Eye (tissue), 1 donor: Measurements from ENCODE around the gene SWSAP1.
"Not testable (repeated sequence)": the region's sequence is repeated elsewhere in the genome, so short reads cannot be mapped to it uniquely, and the experiment has no call there.

ENCODE experiments used
- DNase-seq: peaks from one replicate; pipeline ENCODE4 v3.0.0-alpha.2; 2015

The SWSAP1 gene

DNA sequence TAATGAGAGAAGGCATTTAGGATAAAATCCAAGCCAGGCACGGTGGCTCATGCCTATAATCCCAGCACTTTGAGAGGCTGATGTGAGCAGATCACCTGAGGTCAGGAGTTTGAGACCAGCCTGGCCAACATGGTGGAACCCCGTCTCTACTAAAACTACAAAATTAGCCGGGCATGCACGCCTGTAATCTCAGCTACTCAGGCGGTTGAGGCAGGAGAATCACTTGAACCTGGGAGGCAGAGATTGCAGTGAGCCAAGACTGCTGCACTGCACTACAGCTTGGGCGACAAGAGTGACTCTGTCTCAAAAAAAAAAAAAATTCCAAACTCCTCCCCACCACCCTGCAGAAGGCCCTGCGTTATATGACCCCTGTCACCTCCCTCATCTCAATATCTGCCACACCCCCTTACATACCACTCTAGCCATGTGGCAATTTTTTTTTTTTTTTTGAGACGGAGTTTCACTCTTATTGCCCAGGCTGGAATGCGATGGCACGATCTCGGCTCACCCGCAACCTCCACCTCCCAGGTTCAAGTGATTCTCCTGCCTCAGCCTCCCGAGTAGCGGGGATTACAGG lies 4.9 kb downstream of the SWSAP1 start:
- DNase-seq = not testable (repeated sequence)

DNA sequence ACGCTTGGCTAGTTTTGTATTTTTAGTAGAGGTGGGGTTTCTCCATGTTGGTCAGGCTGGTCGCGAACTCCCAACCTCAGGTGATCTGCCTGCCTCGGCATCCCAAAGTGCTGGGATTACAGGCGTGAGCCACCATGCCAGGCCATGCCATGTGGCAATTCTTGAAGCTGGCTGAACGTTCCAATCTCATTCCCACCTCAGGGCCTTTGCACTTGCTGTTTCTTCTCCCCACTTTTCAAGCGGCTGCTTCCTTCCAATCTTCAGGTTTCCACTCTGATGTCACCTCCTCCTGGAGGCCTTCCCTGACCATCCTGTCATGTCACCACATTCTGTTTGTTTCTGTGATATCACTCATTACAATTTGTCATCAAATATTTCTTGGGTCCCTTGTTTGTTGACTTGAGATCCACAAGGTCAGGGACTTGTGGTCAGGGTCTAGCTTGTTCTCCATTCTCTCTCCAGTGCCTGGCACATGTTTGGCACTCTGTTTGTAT lies 5.4 kb downstream of the SWSAP1 start:
- DNase-seq = no peak

DNA sequence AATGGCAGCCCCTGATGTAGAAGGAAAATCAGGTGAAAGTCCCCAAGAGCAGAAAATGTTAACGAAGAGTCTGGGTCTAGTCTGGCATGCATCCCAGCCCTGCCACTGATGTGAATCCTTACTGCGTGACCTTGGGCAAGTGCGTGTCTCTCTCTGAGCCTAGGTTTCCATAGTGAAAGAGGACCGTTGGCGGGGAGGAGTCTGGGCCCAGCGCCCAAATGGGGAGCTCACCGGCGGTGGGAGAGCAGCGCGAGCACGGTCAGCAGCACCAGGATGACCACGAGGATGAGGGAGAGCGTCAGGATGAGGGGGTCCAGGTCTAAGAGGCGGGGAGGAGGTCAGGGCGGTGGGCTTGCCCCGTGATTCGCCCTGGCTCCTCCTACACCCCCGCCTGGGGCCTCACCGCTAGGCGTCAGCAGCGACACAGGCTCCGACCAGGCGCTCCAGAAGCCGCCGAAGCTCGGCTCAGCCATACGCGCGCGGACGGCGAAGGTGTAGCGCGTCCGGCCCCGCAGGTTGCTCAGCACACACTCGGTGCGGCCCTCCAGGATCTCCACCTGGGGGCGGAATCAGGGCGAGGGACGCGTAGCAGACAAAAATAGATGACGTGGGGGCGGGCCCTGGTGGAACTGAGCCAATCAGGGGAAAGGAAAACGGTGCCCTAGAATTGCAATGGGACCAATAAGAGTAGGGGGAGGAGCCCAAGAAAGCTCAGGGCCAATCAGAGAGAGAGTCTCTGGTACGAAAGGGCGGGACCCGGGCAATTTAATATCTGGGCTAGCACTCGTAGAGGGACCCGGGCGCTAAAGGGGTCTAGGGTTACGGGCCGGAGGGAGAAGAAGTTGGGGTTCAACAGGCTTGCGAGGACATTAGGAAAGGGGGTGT lies 6.4 kb downstream of the SWSAP1 start:
- DNase-seq = peak; percentile 99

DNA sequence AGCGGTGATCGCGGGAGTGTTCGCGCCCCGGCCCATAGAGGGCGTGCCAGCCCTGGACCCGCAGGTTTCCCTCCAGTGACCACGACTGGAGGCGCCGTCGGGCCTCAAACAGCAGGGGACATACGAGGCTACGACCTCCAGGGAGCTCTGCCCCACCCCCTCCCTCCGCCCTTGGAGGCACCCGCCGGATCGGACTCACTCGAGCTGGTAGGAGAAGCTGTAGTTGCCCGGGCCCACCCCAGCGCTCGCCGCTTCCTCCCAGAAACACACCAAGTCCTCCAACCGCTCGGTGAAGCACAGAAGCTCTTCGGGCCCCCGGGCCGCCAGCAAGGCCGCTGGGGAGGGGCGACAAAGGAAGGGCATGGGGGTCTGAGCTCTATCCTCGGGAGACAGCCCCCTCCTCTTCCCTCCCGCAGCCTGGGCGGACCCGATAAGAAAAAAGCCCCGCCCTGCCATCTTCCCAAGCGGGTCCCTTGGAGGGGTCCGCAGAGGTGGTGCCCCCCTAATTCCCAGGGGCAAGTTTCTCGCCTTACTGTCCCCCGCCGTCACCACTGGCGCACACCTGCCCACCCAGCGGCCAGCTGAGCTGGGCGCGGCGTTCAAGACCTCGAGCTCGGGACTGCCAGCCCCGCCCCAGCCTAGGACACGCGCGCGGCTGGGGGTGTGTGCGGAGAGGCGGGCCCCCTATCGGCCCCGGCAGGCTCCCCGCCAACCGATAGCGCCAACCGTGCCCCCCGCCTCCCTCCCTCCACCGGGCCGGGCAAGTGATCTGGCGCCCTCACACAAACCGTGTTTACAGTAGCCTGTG lies 8.6 kb downstream of the SWSAP1 start:
- no peak for DNase-seq

DNA sequence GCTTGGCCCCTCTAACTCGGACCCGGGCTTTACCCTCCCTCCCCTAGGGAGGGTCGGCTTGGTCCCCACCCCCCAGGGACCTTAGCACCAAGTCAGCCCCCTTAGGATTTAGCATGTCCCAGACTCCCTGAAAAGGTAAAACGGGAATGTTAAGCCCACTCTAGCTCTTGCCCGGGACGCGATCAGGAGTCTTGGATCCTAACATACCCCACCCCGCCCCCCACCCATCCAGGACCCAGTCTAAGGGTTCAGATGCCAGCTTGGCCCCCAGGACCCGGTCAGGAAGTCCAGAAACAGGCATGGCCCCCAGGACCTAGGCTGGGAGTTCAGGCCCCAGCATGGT lies 9.2 kb downstream of the SWSAP1 start:
- DNase-seq = no peak

DNA sequence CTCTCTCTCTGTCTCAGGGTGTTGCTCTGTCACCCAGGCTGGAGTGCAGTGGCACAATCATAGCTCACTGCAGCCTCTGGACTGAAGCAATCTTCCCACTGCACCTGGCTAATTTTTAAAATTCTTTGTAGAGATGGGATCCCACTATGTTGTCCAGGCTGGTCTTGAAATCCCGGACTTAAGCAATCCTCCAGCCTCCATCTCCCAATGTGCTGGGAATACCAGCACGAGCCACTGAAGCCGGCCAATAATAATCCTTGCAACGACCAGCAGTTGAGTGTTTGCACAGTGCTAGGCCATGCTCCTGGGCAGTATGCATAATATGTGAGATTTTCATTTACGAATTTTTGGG lies 10.3 kb downstream of the SWSAP1 start:
- no peak for DNase-seq

DNA sequence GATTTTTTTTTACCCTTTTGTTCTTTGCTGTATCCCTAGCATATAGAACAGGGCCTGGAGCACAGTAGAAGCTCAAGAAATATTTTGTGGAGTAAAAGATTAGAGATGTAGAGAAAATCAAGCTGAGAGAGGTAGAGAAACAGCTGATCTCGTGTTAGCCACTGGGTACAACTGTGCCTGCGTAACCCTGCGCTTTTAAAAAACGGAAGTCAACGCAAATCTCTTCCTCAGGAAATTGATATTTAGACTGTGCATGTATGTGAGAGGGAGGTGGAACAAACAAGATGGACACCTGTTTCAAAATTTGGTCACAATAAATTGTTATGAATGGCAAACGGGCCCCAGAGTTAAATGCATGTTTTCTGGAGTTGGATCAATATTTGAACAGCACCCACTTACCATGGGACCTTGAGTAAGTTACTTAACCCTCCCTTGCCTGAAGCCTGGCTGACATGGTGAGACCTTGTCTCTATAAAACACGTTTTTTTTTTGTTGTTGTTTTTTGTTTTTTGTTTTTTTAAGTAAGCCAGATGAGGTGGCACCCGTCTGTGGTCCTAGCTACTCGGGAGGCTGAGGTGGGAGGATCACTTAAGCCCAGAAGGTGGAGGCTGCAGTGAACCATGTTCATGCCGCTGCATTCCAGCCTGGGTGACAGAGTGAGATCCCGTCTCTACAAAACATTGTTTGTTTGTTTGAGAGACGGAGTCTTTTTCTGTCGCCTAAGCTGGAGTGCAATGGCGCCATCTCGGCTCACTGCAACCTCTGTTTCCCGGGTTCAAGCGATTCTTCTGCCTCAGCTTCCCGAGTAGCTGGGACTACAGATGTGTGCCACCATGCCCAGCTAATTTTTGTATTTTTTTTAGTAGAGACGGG lies 12.9 kb downstream of the SWSAP1 start:
- no peak for DNase-seq

DNA sequence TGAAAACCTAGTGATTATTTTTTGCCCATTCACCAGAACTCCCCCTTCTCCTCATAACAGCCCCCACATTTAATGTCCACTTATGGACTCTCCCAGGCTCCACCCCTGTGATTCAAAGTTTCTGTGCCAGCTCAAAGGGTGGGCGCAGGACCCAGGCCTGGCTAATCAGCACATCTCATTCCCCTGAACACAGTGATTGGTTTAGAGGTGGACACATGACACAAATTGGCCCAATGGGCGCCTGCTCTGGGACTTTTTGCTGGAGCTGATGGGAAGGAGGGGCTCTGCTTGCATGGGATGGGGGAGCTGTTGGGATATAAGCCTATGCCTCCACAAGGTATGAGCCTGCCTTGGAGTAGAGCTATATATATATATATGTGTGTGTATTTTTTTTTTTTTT lies 15.9 kb downstream of the SWSAP1 start:
- DNase-seq = no peak

DNA sequence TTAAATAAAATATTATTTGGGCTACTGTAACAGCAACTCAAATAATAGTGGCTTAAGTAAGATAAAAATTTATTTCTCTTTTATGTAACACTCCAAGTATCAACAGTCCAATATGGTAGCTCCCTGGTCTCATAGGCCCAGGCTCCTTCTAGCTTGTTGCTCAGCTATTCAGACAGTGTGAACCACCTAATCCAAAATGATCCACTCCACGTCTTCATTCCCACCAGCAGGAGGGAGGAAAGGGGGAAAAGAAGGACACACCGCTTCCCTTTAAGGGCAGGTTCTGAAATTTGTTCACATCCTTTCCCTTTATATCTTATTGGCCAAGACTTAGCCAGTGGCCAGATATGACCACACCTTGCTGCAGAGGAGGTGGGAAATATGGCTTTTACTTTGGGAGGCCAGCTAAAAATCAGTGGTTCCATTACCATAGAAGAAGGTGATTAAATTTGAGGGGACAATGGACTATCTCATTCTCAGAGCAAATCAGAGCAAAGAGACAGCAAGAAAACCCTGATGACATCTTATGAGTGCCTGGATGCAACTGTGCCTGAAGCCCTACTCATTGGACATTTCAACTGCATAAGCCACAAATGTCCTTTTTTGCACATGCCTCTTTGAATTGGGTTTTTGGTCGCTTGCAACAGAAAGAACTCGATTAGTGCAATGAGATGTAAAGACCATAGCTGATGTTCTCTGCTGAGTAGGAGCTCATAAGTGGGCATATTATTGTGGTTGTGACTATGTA lies 16.6 kb downstream of the SWSAP1 start:
- DNase-seq = no peak

DNA sequence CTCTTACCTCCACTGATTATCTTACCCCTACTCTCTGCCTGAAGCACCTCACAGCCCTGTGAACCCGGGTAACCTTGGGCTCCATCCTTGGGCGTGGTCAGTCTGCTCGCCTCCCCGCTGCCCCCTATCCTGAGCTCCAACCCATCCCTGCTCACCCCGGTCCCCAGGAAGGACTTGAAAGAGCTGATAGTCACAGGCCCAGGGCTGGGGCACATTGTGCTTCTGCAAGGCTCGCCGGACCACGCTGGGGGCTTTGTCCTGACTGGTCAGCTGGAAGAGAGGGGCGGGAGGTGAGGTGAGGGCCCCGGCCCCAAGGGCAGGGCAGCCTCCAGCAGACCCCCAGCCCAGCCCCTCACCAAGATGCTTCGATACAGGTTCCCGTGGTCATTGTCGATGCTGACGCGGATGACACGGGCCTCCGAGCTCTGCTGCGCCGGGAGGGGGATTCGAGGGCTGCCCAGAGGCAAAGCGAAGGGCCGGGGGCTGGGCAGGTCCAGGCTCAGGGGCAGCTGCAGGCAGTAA lies 22.7 kb downstream of the SWSAP1 start:
- no peak for DNase-seq

DNA sequence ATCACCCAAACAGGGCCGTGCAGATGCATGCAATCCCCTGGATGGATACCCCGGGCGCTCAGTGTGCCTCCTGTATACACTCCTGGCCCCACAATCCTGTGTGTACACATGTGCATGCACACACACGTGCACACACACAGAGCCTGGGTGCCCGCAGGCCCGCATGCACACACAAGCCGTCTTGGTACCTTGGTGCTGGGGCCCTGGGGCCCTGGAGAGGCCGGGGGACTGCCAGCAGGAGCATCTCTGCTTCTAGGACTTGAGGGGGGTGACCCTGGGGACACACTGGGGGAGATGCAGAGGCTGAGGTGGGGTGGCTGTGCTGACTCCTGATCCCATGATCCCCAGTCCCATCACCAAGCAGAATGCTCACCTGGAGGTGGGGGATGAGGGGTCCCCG lies 25.2 kb downstream of the SWSAP1 start:
- DNase-seq = no peak

DNA sequence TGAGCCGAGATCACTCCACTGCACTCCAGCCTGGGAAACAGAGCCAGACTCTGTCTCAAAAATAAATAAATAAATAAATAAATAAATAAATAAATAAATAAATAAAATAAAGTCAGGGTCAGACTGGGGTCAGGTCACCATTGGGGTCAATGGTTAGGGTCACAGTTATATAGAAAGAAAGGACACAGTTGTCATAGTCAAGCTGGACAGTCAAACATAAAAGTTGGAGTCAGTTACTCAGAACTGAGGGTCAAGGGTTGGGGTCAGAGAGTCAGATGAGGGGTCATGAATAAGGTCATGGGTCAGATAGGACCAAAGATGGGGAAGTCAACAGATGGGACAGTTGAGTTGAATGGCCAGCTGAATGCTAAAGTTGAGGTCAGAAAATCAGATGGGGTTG lies 26.3 kb downstream of the SWSAP1 start:
- DNase-seq = peak; percentile 79

DNA sequence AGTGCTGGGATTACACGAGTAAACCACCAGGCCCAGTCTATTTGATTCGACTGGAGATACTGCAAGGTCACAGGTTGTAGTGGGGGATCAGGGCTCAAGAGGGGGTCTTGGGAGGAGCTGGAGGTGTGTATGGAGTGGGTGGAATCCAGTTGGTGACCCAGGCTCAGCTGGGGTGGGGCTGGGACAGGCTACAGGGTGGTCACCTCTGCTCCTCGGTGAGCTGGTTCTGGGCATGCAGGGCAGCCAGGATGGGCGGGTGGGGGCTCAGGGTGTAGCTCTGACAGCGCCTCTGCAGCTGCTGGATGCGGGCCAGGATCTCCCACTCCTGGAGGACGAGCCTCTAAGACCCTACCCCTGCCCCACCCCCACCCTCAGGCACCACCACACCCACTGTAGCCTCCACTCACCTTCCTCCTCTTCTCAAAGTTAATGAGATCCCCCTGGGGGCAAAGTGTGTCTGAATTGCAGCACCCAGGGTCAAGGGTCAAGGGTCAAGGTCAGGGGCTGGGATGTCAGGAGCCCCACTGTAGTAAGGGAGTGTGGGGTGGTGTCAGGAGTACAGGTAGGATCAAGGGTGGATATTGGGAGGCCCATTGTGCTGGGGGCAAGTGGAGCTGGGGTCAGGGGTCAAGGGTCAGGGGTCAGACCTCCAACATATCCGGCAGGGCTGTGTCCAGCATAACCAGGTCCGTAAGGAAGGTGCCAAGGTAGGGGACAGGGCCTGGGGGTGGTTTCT lies 27.5 kb downstream of the SWSAP1 start:
- no peak for DNase-seq

DNA sequence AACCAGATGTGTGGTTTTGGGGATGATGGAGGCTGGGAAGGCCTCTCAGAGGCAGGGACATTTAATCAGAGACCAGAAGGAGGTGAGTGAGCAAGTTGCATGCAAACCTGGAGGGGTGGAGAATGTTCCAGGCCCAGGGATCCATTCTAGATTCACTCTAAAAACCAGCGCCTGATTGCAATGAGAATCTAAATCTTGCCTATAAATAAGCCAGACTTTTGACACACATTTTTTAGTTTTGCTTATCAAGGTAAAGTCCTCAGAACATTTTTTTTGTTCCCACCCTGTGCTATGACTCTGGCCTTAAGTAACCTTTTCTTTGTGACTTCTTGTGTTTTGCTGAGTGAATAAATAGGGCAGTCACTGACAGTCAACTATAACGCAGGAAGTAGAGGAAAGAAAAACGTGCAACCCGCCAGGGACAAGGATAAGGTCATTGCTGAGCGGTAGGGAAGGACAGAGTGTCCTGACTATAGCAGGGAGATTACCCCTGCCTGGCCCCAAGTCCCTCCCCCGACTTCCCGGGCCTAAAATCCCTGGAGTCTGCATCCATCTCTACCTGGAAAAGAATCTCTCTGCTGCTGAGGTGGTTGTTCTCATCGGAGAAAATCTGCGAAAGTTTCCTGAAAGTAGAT lies 30.2 kb downstream of the SWSAP1 start:
- no peak for DNase-seq

DNA sequence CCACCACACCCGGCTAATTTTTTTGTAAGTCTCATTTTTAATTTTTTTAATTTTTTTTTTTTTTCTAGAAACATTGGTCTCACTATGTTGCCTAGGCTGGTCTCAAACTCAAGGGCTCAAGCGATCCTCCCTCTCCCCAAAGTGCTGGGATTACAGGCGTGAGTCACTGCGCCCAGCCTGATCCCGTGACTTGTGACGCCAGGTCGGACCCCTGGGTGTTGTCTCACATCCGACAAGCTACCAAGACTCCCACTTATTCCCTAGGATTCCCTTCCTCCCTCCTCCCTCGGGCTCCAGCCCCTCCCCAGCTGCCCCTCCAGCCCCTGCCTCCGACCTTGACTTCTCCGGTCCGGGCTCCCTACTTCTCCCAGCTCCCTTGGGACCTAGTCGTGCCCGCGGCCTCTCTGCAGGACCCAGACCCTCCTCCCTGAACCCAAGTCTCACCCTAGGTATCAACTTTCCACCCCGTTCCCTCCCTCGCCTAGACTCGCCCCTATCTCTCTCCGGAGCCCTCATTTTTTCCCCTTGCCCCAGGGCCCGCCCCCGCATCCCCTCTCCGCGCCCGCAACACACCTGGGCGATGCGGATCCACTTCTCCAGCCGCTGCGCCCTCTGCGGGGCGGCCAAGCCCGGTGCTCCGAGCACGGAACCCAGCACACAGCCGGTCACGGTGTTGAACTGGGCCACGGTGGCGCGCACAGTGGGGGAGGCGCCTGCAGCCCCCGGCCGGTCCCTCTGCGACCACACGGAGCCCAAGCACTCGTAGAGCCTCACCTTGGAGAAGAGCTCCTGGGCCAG lies 31.6 kb downstream of the SWSAP1 start:
- DNase-seq = no peak

DNA sequence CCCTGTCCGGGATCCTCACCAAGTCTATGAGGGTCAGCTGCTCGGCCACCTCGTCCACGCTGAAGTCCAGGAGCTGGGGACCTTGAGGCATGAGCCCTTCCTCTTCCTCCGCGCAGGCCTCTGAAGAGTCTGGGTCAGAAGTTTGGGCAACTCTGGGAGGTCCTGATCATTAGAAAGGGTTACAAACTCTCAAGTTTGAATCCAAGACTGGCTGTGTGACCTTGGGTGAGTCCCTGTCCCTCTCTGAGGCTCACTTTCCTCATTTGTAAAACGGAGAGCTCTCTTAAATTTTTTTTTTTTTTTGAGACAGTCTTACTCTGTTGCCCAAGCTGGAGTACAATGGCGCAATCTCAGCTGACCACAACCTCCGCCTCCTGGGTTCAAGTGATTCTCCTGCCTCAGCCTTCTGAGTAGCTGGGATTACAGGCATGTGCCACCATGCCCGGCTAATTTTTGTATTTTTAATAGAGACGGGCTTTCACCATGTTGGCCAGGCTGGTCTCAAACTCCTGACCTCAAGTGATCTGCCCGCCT lies 32.3 kb downstream of the SWSAP1 start:
- DNase-seq = not testable (repeated sequence)

DNA sequence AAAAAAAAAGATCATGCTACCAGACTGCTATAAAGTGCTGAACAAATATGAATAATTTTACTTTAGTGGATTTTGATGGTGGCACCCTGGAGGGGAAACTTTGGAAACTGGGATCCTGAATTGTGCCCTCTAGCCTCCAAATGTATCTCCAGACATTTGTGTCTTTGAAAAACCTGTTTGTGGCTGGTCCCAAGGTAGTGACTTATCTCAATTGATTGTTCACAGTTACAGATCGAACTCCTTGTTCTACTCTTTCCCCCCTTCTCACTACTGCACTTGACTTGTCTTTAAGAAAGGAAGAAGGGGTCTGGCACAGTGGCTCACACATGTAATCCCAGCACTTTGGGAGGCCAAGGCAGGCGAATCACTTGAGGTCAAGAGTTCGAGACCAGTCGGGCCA lies 34.1 kb downstream of the SWSAP1 start:
- no peak for DNase-seq

DNA sequence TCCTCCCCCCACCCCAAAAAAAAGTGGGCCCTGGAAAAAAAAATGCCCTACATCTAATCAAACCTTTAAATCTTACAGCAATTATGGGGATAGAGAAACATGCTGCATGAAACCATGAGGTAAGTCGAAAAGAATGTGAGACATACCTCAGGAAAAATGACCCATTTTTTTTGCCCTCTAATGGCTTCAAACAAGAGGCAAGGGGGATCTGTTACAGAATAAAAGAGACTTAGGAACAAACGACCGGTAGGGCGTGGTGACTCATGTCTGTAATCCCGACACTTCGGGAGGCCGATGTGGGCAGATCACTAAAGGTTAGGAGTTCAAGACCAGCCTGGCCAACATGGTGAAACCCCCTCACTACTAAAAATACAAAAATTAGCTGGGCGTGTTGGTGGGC lies 36.2 kb downstream of the SWSAP1 start:
- DNase-seq = no peak

DNA sequence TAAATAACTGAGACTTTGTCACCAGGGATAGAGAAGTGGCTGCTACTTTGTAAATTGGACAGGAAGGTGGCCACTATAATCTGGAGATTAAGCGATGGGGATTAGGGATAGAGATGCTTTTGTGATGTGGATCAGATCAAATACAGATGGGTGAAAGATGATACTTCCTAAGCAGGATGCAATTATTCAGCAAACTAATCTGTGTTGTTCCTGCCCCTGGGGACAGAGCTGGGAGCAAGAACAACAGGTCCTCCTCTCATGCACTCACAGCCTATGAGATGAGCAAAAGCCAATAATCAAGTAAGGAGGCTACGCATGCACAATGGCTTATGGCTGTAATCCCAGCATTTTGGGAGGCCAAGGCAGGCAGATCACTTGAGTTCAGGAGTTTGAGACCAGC lies 40.1 kb downstream of the SWSAP1 start:
- DNase-seq = no peak
